Erythroblast (primary cell): ENCODE data around the gene FZD1.

Experiments
- GATA1 ChIP-seq: IDR thresholded peaks from 2 replicates; pipeline ENCODE4 v1.6.1; 2011; ENCODE audit warnings: low read depth, mild to moderate bottlenecking, control low read depth, low read length, moderate library complexity
- POLR2A ChIP-seq: IDR thresholded peaks from 2 replicates; pipeline ENCODE4 v1.6.1; 2011; ENCODE audit warnings: mild to moderate bottlenecking, low read length

DNA sequence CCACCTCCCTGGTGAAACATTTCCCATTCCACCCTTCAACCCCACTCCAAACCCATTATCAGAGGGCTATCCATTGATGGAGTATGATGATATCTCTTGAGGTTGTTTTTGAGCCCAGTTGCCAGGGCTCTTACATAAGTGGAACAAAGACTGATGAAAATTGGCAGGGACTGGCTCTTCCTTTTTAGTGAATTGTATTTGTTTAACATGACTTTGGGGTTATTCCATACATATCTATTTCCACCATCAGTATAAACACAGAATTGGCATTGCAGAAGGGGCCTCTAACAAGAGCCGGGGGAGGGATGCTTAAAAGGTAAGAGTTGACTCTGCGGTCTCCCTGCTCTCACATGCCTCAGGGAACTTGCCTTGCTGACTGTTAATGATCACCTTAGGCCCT lies 28.9 kb downstream of the FZD1 start:
- TF ChIP-seq POLR2A, result no peak
- no peak for TF ChIP-seq GATA1
